ENCODE results near the gene KSR2.

GRCh38 chr12:117430246-117430645 is 538.5 kb downstream of the KSR2 start:
- TF ChIP-seq, protein P1, sequence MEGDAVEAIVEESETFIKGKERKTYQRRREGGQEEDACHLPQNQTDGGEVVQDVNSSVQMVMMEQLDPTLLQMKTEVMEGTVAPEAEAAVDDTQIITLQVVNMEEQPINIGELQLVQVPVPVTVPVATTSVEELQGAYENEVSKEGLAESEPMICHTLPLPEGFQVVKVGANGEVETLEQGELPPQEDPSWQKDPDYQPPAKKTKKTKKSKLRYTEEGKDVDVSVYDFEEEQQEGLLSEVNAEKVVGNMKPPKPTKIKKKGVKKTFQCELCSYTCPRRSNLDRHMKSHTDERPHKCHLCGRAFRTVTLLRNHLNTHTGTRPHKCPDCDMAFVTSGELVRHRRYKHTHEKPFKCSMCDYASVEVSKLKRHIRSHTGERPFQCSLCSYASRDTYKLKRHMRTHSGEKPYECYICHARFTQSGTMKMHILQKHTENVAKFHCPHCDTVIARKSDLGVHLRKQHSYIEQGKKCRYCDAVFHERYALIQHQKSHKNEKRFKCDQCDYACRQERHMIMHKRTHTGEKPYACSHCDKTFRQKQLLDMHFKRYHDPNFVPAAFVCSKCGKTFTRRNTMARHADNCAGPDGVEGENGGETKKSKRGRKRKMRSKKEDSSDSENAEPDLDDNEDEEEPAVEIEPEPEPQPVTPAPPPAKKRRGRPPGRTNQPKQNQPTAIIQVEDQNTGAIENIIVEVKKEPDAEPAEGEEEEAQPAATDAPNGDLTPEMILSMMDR (IDR thresholded peaks at IDR 0.05) = no peak
- TF ChIP-seq POLR2A (IDR thresholded peaks at IDR 0.05; ENCODE audit: low read depth) = no peak
